SW 1271 (cell line): ENCODE data around the gene DPH1.
A peak's percentile ranks its signal among the peaks of the same experiment; 100 is the strongest.

Experiments used
- DNase-seq, 2 experiments: peaks; one replicate each; lab custom pipeline; 2025; lab: John Stamatoyannopoulos, UW

Gene DPH1

GRCh38 chr17:2082003-2082781 is 52.2 kb downstream of the DPH1 start:
- no peak for DNase-seq

DNA sequence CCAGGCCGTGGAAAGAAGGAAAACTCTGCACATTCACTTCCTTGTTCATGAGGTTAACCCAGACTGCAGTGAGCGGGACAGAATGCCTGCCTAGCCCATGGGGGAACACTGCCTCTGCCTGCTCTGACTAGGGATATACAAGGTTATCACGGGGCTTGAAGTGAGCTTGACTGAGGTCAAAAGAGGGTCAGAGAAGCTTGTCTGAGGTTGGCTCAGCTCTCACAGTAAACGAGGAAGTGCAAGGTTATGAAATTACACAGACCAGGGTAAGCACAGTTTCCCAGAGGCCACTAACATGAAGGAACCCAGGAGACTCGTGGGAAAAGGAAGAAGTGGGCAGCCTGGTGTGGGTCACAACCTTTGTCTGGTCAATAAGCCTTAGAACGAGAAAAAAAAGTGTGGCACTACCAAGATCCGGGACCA is 53.7 kb downstream of the DPH1 start:
- no peak for DNase-seq

DNA sequence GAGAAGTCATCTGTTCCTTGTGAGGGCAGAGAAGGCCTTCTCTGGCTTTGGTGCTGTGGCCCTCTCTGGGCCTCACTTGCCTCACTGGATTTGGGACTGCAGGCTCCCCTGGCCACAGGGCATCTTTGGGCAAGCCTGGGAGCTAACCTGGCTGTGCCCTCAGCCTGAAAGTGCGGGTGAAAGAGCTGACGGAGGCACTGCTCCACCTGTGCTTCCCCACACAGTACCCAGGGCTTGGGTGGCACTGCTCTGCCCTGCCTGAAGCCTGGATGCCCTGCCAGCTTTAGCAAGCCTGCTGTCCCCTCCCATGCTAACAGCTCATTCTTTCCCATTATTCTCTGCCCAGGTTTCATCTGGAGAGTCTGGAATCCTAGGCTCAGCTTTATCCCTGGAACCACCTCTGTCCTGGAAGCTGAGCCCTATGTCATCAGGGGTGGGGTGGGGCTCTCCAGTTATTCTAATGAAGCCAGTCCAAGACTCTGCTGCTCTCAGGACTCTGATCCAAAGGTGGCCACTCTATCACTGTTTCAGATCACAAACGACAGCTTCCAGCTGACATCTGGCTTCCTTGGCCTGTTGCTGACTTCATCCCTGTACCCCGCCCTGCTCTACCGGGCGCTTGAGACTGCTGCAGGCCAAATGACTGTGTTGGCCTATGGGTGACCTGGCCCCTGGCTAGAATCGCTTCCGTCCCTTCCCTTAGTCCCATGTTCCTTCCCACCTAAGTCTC is 54.2 kb downstream of the DPH1 start:
- peak in 1 of 2 experiments; percentile 28 for DNase-seq

- DNase-seq, result no peak
Measured at GRCh38 chr17:2084766-2085647, 55.1 kb downstream of the DPH1 start.

DNA sequence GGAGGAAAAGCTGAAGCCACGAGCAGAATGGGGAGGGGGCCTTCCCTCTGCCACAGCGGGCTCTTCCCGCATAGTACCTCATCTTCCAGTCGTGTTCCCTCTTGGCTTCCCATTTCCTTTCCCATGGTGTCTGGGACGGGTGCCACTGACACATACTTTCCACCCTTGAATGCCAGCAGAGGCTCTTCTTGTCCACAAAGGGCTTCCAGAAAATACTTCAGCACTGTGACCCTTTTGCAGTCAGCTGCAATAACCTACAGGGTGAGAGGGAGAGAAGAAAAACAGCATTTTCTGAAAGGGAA is 55.6 kb downstream of the DPH1 start:
- no peak for DNase-seq

DNA sequence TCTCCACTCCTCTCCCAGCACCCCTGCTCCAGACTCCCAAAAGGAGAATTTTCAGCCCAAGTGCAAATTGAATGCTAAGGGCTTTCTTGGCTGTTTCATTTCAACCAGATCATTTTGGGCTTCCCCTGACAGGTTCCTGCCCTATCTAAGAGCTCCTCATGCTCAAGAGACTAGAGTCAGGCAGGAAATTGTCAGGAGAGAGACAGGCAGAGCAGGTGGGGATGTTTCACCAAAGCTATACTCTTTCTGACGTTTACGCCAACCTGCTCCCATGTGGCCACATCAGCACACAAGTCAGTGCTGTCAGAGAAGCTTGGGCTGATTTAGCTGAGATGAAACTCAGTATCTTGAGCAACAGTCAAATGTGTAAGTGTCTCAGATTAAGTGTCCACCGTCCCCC is 56.4 kb downstream of the DPH1 start:
- DNase-seq, result no peak

DNA sequence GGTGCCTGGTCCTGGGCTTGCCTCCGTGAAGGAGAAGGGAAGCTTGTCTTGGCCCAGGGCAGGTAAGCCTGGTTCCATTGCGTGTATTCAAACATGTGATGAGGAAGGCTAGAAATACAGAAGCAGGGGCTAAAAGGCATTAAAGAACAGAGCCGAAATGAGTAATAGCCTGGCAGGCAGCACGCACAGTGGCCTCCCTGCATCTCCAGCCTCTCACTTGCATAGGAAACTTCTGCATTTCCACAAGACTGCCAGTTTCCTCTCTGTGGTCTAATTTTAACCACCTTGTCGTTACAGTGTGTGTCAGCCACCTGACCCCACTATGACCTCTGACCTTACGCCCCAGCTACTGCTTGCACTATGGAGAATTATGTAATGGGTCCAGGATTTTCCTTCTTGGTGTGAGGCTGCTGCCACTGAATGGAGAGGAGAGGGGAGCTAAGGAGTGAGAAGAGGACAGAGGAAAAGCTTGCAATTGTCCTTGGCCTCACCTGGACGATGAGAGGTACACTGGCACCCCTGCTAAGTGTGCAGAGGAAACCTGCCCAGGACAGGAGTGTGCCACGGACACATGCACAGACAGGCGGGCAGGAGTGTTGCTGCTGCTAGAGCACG is 57.8 kb downstream of the DPH1 start:
- no peak for DNase-seq

DNA sequence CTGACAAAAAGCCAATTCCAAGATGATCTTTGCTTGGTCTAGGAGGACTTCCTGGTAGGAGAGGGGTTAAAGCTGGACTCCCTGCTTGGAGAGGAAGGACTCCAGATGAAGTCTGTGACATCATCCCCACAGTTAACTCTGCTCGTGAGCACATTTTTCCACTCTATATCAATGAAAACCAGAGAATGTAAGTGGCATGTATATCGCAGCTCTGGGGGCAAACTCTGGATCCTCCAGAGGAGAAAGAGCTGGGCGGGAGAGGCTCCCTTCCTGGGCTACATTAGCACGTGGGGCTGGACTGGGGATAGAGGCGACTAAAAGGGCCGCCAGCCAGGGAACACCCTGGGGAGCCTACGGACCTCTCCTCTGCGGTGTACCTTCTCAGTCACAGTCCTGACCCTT is 59.1 kb downstream of the DPH1 start:
- DNase-seq, result no peak

DNA sequence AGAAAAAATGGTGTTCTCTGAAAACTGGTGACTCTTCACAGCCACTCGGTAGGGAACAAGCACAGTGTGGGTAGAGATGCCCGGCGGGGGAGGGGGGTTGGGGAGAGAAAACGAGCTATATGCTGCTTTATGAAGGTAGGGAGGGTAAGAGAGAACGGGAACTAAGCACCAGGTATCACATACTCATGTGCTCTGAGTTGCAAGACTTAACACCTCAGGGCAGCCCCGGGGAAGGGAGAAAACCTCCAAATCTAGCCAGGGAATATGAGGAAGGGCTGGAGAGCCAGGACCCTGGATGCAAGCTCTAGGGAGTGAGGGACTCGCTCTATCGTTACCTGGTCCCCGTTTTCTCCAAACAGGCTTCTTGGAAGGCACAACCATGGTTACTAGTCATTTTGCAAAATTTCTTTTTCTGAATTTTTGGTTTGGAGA is 60.3 kb downstream of the DPH1 start:
- DNase-seq, result no peak

DNA sequence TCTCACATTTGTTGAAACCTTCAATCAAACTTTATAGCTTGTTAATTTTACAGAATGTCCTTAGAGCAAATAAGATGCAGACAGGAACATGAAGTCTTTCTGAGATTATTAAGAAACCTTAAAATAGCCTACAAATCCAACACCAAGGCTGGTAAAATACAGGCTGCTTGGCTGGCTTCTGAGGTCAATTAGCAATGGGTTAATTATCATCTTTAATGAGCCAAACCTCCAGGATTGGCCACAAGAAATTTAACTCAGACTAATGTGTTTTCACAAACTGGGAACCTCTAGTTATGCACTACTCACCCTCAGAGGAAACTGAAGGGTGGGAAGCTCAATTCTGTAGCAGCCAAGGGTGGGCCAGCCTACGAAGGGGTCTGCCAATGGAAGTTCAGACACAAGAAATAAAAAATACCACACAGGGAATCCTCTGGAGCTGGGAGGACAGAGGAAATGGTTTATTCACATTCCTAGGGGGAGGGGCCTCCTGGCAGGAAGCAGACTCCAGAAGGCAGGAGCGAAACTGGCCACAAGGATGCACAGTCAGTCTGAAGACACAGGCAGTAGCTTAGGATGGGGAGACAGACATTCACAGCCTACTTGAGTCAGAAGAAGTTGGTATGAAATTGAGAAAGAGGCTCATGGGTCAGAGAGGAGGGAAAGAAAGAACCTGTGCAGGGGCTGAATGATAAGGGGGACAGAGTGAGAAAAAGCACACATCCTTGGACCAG is 61.0 kb downstream of the DPH1 start:
- peak; percentile 27 to 74 for DNase-seq

DNA sequence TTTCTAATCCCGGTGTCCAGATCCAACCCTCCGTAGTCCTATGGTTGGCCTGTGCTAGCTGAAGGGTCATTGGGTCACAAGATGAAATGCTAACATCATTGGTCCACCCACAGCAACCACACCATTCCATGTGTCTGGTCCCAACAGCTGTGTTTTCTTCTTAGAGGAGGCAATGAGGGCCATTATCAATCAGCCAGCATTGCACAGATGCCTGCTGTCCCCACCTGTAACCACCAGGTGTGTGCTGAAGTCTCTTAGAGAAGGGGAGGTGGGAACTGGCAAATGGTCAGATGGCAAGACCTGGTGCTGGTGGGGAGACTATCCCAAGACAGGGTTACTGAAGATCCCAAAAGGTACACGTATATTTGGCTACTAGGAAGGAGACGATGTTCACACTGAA is 62.3 kb downstream of the DPH1 start:
- no peak for DNase-seq

DNA sequence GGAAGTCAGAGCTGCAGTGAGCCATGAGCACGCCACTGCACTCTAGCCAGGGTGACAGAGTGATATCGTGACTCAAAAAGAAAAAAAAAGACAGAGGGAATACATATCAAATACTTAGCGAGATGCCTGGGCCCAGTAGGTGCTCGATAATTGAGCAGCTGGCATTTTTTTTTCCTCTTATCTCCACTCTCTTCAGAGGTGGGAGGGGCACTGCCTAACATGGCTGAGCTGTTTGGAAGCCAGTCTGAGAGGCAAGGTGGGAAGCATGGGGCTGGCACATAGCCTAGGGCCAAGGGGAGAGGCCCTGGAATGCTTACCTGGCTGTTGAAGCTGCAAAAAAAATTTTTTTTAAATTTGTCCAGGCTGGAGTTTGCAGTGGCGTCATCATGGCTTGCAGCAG is 63.4 kb downstream of the DPH1 start:
- DNase-seq, result no peak
